Inferior parietal cortex (tissue), 1 donor: ENCODE results near the gene CAPNS2.

ENCODE experiments used
- DNase-seq: peaks from one replicate; pipeline ENCODE4 v3.0.0-alpha.2; 2016; ENCODE audit errors: extremely low spot score

Gene CAPNS2

DNA sequence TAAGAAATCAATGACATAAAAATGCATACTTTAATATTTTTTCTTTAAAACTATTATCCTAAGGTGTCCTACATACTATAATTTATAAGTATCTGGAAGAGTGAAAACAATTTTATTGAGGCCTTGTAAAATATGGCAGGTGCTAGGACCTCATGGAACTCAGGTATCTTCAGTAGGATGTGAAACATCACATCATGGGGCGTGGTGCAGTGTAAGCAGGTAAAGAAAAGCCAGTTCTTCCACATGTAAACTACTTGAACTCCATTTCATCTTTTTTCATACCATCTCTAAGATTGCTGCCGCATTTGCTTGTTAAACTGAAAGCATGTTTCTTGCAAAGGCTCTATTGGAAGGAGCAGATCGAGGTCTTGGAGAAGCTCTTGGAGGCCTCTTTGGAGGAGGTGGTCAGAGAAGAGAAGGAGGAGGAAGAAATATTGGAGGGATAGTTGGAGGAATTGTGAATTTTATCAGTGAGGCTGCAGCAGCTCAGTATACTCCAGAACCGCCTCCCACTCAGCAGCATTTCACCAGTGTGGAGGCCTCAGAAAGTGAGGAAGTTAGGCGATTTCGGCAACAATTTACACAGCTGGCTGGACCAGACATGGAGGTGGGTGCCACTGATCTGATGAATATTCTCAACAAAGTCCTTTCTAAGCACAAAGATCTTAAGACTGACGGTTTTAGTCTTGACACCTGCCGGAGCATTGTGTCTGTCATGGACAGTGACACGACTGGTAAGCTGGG lies at the start of gene CAPNS2:
TSS of gene CAPNS2 (plus strand) at position 253 of the 744 bp plus-strand sequence. CDS start at position 326, 73 bp downstream.
- DNase-seq = no peak

DNA sequence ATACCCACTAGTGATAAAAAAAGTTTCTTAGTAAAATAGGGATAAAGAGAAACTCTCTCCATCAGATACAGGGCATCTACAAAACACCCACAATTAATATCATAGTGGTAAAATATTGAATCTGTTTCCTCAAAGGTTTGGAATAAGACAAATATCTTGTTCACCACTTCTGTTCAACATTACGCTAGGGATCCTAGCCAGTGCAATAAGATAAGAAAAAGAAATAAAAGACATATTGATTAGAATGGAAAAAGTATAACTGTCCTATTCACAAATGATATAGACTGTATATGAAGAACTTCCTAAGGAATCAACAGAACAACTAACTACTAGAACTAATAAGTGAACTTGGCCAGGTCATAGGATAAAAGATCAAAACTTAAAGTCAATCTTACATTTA lies 44.7 kb upstream of the CAPNS2 start:
- no peak for DNase-seq

DNA sequence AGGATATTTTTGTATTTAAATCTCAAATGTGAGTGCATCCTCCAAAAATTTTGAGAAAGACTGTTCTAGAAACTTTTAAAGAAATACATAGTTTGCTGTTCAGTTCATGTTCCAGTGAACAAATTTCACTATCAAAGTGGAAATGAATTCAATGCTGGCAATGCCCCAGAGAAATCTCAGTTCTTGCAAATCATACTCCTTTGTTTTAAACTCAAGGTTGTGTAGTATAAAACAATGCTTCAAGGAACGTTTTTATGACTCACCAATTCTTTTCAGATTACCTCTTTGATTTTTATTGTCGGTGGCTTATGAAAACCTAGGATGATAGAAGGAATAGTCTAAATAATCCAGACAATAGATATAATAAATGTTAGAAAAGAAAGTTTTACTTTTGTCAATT lies 40.0 kb upstream of the CAPNS2 start:
- DNase-seq = no peak

DNA sequence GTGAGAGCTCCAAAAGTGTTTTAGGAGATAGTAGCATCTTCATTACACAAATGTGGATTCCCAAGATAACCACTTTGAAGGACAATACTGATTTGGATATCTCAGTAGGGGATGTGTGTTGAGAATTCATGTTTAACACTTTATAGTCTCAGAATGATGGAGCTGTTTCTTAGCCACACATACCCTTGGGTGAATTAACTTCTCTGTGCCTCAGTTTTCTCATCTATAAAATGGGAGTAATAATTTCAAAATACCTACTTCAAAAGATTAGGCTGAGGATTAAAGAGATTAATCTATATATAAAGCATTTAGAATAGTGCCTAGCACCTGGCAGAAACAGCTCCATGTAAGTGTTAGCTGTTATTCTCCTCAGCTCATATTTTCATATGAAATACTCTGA lies 38.6 kb upstream of the CAPNS2 start:
- no peak for DNase-seq

DNA sequence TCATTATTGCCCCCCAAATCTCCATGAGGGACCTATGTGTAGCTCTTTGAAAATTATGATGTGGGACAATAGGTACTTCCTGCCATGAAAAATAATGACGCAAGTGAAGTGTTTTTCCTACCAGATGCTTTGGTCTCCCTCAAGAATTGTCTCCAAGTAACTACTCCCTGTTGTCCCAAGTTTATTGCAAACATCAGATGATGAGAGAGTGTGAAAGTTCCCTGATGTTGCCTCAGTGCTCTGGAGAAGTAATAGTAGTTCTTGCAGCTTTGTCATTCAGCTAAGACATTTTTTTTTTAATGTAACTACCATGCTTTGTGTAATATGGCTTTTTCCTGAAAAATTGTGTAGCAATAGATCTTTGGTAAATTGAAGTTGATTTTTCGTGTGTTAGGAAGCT lies 37.5 kb upstream of the CAPNS2 start:
- no peak for DNase-seq

DNA sequence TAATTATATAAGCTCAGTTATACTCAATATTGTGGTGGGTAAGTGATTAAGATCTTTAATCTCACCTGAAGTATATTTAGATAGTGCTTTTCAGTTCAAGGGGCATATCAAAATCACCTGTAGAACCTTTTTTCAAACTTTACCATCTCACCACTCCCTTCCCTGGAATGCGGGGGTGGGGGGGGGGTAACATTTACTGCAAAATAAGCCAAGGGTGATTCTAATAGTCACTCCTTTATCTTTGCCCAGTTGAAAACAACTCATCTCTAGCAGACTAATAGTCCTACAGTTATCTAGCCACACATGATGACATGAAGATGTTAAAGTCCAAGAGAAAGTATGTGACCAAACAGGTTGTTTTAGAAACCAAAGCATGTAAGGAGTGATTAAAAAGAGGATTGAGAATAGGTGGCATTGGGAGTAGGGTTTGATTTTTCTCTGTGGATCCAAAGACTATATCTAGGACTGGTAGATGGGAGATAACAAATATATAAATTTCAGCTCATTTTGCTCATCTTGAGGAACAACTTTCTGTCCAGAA lies 36.1 kb upstream of the CAPNS2 start:
- DNase-seq = no peak

DNA sequence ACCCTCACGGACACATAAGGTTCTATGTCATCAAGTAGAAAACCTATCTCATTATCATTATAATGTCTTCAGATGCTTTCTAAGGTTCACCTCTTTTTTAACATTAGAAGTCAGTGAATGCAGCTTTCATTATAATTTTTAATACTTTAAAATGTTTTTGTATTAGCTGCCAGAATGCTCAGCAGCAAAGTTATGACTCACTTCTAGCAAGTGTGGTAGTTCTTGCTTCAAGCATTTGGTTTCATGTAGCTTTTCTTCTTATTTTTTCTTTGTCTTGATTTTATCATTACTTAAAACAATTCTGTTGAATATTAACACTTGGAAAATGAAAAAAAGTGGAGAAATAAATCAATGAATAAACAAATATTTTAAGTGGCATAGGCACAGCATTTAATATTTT lies 34.3 kb upstream of the CAPNS2 start:
- DNase-seq = no peak

DNA sequence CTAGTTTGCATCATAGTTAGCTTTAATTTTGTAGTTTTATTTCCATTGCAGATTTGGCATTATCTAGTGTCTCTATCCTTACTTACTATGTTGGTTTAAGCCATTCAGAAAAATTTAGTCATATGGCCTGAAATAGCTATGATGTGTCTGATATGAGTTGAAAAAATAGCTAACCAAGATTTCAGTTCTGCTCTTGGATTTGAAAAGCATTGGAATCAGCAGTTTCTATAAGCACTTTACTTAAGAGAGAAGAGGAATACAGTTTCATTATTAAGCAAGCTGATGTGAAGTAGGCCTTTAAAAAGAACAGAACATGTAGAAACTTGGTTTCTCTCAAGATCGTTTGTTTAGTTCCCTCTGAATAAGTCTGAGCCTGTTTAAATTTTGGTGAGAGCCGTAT lies 31.7 kb upstream of the CAPNS2 start:
- DNase-seq = no peak

DNA sequence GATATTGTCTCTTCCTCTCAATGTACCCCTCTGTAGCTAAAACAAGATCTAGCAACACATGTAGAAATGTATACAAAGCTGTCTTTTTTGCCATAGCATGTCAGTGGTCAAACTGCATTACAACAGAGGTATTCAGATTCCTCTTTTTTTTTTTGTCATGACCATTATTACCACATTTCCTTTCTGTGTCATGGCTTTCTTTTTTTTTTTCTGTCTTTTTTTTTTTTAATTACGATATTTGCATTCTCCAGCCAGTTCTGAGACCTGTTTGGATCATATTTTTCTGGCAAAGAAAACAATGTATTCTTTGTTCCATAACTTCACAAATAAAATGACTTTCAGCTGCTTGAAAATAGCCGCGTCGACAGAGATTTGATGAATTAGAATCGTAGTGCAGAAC lies 27.4 kb upstream of the CAPNS2 start:
- DNase-seq = no peak

DNA sequence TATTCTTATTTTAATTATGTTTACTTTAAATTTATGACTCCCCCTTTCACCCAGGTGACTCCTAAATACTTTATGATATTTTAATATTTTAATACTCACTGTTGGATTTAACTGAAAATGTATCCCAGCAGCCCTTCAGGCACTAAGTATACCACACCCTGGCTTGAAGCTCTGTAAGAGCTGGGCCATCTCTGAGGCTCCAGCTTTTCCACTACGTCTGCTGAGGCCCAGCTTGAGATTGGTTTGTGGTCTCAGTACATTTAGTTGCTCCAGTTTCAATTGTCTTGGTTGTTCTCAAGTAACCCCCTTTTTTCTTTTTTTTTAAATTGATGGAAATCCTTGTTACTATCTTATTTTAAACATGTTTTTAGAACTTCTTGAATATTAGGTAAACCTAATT lies 27.0 kb upstream of the CAPNS2 start:
- DNase-seq = no peak

DNA sequence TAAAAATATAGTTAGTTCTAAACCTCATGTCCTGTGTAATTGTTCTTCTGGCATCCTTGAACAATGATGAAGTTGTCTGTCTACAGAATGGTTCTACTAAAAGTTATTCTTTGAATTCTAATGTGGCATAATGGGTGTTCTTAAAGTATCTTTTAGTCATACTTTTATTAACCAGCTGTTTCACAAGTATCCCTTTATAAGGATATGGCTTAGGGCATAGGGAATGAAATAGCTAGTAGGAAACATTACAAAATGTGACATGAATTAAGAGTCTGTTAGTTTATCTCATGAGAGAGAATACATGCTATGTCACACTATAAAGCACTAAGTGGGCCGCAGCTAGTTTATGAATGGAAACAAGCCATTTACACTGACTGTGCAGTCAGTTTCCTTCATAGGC lies 26.3 kb upstream of the CAPNS2 start:
- DNase-seq = no peak

DNA sequence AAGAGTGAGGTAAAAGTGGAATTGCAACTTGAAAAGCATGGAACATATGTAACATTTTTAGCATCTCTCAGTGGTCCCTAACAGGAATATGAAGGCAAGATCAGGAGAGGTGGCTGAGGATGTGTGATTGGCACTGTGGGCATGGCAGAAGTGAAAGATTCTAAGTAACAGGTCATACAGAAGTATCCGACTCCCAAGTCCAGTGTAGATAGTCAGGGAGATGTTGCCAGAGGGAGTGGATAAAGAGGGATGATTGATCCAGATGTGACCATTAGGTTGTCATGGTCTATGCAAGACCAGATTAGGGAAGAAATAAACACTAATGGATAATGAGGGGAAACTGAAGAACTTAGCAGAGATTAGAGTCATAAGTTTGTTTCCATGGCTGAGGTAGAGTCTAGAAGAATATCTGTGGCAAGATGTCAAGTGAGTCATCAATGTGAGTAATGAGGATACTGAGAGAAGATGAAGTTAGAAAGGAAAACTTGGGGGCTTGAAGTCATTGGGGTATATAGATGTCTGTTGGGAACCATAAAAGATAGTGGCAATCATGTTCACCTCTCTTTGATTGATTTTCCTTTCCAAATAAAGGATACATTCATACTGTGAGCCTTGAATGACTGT lies 23.9 kb upstream of the CAPNS2 start:
- DNase-seq = no peak

DNA sequence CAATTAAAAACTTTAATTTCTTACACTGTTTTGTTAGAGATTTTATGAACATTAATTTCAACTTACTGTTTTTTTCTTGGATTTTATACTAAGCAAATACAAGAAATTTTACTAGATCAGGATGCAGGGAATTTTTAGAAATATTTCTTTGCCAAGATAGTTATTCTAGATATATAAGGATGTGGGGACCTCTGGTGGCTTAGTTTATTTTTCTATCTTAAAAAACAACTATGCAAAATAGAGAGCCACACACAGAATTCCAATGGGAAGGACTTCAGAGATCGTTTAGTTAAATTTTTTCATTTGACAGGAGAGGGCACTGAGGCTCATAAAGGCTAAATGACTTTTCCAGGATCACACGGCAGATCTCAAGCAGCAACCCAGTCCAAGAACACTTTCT lies 23.0 kb upstream of the CAPNS2 start:
- peak; percentile 80 for DNase-seq

DNA sequence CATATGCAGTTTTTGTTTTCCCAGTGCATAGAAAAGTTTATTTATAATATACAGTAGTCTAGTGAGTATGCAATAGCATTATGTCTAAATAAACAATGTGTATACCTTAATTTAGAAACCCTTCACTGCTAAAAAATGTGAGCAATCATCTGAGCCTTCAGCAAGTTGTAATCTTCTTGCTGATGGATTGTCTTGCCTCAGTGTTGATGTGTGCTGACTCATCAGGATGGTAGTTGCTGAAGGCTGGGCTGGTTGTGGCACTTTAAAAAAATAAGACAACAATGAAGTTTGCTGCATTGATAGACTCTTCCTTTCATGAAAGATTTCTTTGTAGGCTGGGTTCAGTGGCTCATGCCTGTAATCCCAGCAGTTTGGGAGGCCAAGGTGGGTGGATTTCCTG lies 13.9 kb upstream of the CAPNS2 start:
- no peak for DNase-seq

DNA sequence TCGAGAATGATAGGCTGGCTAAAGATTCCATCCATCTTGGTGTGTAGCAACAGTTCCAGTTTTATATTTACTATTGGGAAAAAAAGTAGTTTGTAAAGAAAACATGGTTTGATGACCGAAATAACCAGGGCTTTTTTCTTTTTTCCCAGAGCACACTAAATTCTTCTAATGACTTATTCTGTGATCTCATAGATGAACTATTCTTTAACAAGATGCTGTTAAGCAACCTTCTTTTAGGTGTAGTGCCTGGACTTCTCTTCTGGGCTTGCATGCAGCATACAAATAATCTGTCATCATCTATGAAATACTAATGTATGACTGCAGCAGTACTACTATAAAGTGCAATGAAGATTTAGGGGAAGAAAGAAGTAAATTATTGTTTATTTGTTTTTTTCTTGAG lies 11.0 kb upstream of the CAPNS2 start:
- DNase-seq = no peak

DNA sequence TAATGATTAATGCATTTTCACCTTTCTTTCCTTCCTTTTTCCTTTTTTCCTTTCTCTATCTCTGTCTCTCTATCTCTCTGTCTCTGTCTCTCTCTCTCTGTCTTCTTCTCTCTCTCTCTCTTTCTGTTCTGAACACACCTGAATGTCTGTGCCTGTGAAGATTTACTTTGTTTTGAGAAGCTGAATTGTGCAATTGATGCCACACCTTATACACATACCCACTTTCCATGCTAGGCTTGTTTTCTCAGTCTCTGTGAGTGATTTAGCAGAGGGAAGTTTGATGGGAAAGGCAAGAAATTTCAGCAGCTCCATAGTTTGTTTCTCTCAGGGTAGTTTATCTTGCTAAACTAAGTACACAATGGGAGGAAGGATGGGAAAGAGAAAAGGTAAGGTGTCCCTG lies 9.3 kb upstream of the CAPNS2 start:
- no peak for DNase-seq

DNA sequence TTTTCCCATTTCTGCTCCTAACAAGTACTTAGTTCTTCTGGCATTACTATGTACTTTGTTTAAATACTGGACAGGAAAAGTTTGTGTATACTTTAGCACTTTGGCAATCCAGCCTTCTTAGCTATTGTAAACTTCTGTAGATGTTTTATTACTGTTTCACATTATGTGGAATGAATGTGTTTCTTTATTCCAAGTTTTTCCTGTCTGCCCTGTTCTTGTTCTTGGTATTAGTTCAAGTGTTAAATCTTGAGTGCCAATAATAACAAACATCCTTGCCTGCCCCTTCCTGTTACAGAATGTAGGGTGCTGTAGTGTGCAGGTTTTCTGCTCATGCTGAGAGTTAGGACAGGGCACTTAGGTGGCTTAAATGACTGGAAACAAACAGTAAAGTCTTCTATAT lies 7.3 kb upstream of the CAPNS2 start:
- no peak for DNase-seq

DNA sequence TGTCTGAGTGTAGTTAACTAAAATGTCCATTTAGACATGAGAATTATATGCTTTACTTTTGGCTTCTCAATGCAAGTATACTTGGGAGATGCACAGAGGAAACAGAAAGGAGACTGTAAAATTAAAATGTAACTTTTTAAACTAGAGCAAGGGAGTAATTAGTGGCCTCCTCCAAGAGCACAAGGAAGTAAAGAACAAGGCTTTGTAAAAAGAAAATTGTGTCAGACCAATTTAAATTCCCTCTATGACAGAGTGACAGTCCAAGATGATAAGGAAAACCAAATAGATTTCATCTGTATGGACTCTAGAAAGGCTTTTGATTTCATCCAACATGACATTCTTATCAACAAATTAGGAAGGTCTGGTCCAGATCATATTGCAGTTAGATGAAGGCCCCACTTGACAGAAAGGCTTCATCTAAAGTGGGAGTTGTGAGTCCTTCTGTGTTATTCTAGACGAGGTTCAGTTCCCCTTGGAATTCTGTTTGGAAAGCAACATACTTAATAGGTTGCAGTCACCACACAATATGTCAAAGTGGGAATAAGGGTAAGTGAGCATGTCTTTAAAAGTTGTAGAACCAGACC lies 6.5 kb upstream of the CAPNS2 start:
- no peak for DNase-seq

DNA sequence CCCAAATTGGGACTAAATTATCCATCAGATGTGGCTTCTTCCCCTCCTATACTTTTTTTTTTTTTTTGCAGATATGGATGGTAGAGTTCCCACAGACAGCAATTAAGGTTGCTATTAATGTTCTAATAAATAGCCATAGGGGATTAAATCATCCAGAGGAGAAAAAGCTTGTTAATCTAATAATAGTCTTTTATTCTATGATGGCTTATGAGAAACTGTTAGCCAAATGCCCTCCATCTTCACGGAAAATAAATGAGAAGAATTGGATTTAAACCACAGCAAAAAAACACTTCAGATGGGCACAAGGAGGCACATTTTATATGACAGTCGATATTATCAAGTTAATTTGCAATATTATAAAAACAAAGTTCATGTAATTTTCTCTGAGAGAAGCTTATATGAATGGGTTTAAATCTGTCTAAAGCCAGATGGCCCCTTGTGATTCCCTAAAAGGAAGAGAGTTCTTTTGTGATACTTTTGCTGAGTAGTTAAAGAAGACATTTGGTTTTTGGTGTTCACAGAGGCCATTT lies 5.1 kb upstream of the CAPNS2 start:
- DNase-seq = no peak

DNA sequence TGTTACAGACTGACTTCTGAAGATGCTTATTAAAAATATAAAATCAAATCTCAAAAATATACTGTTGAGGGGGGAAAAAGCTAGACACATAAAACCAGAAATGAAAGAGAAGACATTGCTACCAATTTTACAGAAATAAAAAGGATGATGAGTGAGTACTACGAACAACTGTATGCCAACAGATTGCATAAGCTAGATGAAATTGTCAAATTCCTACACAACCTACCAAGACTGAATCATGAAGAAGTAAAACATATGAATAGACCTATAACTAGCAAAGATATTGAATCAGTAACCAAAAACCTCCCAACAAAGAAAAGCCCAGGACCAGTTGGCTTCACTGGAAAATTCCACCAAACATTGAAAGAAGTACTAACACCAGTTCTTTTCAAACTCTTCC lies 3.5 kb upstream of the CAPNS2 start:
- DNase-seq = no peak

DNA sequence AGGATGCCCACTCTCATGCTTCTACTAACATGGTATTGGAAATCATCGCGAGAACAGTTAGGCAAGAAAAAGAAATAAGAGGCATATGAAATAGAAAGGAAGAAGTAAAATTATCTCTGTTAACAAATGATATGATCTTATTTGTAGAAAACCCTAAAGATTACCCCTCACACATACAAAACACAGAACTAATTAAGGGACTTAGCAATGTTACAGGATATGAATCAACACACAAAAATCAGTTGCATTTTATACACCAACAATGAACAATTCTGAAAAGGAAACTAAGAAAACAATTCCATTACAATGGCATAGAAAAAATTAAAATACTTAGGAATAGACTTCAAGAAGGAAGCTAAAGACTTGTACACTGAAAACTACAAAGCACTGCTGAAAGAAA lies 2.7 kb upstream of the CAPNS2 start:
- DNase-seq = no peak

DNA sequence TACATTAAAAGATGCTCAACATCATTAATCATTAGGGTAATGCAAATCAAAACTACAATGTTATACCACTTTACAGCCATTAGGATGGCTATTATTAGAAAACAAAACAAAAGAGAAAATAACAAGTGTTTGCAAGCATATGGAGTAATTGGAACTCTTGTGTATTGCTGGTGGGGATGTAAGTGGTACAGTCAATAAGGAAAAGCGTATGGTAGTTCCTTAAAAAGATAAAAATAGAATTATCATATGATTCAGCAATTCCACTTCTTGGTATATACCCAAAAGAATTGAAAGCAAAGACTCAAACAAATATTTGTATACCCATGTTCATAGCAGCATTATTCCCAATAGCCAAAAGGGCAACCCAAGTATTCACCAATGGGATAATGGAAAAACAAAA lies 1.4 kb upstream of the CAPNS2 start:
- no peak for DNase-seq

DNA sequence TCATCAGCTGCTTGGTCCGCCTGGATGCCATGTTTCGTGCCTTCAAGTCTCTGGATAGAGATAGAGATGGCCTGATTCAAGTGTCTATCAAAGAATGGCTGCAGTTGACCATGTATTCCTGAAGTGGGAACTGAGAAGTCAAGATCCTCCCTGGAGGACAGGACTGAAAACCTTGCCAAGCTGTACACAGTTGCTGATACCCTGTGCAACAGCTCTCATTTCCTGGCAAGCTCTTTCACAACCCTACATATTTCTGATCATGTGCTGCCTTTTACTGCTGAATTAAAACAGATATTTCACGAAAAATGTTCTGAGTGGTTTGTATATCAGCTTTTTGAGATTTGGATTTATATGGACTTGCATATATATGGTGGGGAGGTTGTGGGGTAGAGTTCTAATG lies 898 bp downstream of the CAPNS2 start:
- DNase-seq = no peak
